B cell (primary cell): ENCODE results near the gene TNPO3. TPM values are rescaled to one million over a fixed set of nuclear protein-coding genes. Genes with fewer than 3 reads are reported as not detected.

Experiments used
- ATAC-seq: fragments of 200-7000 bp; cut with Tn5 transposase; one replicate; pipeline ENCODE4 v1.10.0; 2021; ENCODE audit warnings: low read depth, mild to moderate bottlenecking, moderate number of reproducible peaks, moderate library complexity
- CTCF ChIA-PET: fragments of 350-600 bp; sonication (Branson Sonifier 250); formaldehyde crosslinking; loops from one replicate; lab custom pipeline; 2021; ENCODE audit warnings: antibody characterized with exemption, inconsistent platforms; lab: Charles Lee
- POLR2A ChIA-PET: fragments of 350-600 bp; sonication (Branson Sonifier 250); formaldehyde crosslinking; loops from one replicate; lab custom pipeline; 2021; ENCODE audit warnings: antibody characterized with exemption; lab: Charles Lee
- DNase-seq: peaks from one replicate; pipeline ENCODE4 v3.0.0; 2013
- H2AFZ ChIP-seq: 2 replicates; pipeline ENCODE4 v1.6.1; 2012; ENCODE audit warnings: mild to moderate bottlenecking, low read depth, low read length; ENCODE audit not compliant: insufficient read depth, poor library complexity, severe bottlenecking
- H3K27ac ChIP-seq, 2 donors: 1 replicate in 1 of 2; 2 replicates in 1 of 2; pipeline ENCODE4 v1.5.1; 2012 to 2013; ENCODE audit warnings: low read length in 2 of 2, mild to moderate bottlenecking in 2 of 2, moderate library complexity in 1 of 2
- H3K27me3 ChIP-seq, 4 experiments: fragments of 200-600 bp in 1 of 4; sonication (generic) in 1 of 4; replicated peaks in 1 of 4; 1 replicate in 2 of 4; 2 replicates in 2 of 4; pipeline versions ENCODE4 v1.6.1 to v1.7.0; 2013 to 2016; ENCODE audit warnings: low read length in 3 of 4, mild to moderate bottlenecking in 2 of 4, mixed read lengths in 1 of 4, moderate library complexity in 1 of 4; ENCODE audit not compliant: insufficient read depth in 4 of 4, control insufficient read depth in 3 of 4; ENCODE audit errors: control extremely low read depth in 1 of 4
- H3K36me3 ChIP-seq, 2 experiments: replicated peaks in 1 of 2; 1 replicate in 1 of 2; 2 replicates in 1 of 2; pipeline versions ENCODE4 v1.6.1 to v1.7.1; 2013; ENCODE audit warnings: low read length in 1 of 2; ENCODE audit not compliant: insufficient read depth in 2 of 2, control insufficient read depth in 1 of 2; ENCODE audit errors: control extremely low read depth in 1 of 2, extremely low read depth in 1 of 2
- H3K4me1 ChIP-seq, 2 donors: fragments of 200-600 bp in 1 of 2; sonication (generic) in 1 of 2; 1 replicate in 1 of 2; 2 replicates in 1 of 2; pipeline versions ENCODE4 v1.5.1 to v1.6.1; 2013 to 2017; ENCODE audit warnings: low read length in 2 of 2; ENCODE audit not compliant: control insufficient read depth in 2 of 2, insufficient read depth in 2 of 2
- H3K4me2 ChIP-seq: replicated peaks from 2 replicates; pipeline ENCODE3; 2012; ENCODE audit warnings: mild to moderate bottlenecking, low read depth, low read length; ENCODE audit not compliant: poor library complexity, severe bottlenecking
- H3K4me3 ChIP-seq, 5 experiments: fragments of 200-600 bp in 1 of 5; sonication (generic) in 1 of 5; 1 replicate in 3 of 5; 2 replicates in 2 of 5; pipeline versions ENCODE4 v1.5.1 to v1.7.0; 2011 to 2016; ENCODE audit warnings: low read length in 4 of 5, mild to moderate bottlenecking in 4 of 5, low read depth in 2 of 5, control low read depth in 1 of 5, moderate library complexity in 1 of 5; ENCODE audit not compliant: insufficient read depth in 1 of 5; ENCODE audit errors: control extremely low read depth in 1 of 5, extremely low read depth in 1 of 5
- H3K79me2 ChIP-seq: fragments of 200-600 bp; sonication (generic); one replicate; pipeline ENCODE4 v1.6.0; 2016; ENCODE audit warnings: low read length; ENCODE audit not compliant: control insufficient read depth, insufficient read depth
- H3K9ac ChIP-seq: fragments of 200-600 bp; sonication (generic); 2 replicates; pipeline ENCODE4 v1.6.1; 2017; ENCODE audit warnings: mild to moderate bottlenecking, low read length, moderate library complexity
- H3K9me3 ChIP-seq, 3 donors: one replicate each; pipeline versions ENCODE4 v1.6.1 to v1.7.1; 2013; ENCODE audit warnings: low read length in 2 of 3; ENCODE audit not compliant: control insufficient read depth in 2 of 3, insufficient read depth in 1 of 3; ENCODE audit errors: control extremely low read depth in 1 of 3
- H4K20me1 ChIP-seq: 2 replicates; pipeline ENCODE4 v1.6.0; 2012; ENCODE audit warnings: mild to moderate bottlenecking, low read length; ENCODE audit not compliant: insufficient read depth, control insufficient read depth, poor library complexity, severe bottlenecking
- H3K27ac Mint-ChIP-seq: one replicate; pipeline ENCODE4 v1.8.0; 2021; ENCODE audit warnings: mixed read lengths
- H3K27me3 Mint-ChIP-seq: one replicate; pipeline ENCODE4 v1.8.0; 2021; ENCODE audit warnings: mixed read lengths
- H3K4me1 Mint-ChIP-seq: one replicate; pipeline ENCODE4 v1.8.0; 2021; ENCODE audit warnings: mixed read lengths
- H3K4me3 Mint-ChIP-seq: one replicate; pipeline ENCODE4 v1.8.0; 2021; ENCODE audit warnings: mixed read lengths
- H3K9me3 Mint-ChIP-seq: one replicate; pipeline ENCODE4 v1.8.0; 2022; ENCODE audit warnings: mixed read lengths; ENCODE audit not compliant: insufficient read depth
- EZH2 ChIP-seq: IDR thresholded peaks from 2 replicates; pipeline ENCODE4 v1.6.1; 2012; ENCODE audit warnings: borderline replicate concordance, low read depth, mild to moderate bottlenecking, moderate library complexity, low read length; ENCODE audit not compliant: insufficient read depth, poor library complexity, severe bottlenecking
- WGBS: methylation state at CpG from one replicate; pipeline ENCODE4 v1.1.5; 2013; ENCODE audit warnings: missing lambda C conversion rate; ENCODE audit not compliant: insufficient coverage; 5-methylcytosine and 5-hydroxymethylcytosine counted together
- intact Hi-C: fragments of 100-400 bp; cut with micrococcal nuclease; formaldehyde crosslinking; loops from one replicate; pipeline ENCODE4 v1.10.0; 2022
- polyA plus RNA-seq: library from polyadenylated mRNA; depleted of rRNA; stranded (reverse); fragments of >200 nt; gene quantifications from 2 replicates; pipeline ENCODE4 v1.2.3, GENCODE V29; 2012
- total RNA-seq, 2 donors: library from RNA; stranded (reverse); fragments of 120-200 nt in 1 of 2; gene quantifications; 1 replicate in 1 of 2; 2 replicates in 1 of 2; pipeline versions ENCODE4 v1.2.3 to v1.2.4, GENCODE V29; 2013 to 2022
- TF ChIP-seq, protein P1 (sequence below): fragments of 200-600 bp; IDR thresholded peaks from one replicate; pipeline ENCODE4 v1.8.0; 2022; ENCODE audit warnings: antibody characterized with exemption, mild to moderate bottlenecking

Gene TNPO3
- total and polyA plus RNA-seq, 2 donors (not counting 1 experiment from before 2014, with no cell fraction given): 19.0 to 48.3 TPM

DNA sequence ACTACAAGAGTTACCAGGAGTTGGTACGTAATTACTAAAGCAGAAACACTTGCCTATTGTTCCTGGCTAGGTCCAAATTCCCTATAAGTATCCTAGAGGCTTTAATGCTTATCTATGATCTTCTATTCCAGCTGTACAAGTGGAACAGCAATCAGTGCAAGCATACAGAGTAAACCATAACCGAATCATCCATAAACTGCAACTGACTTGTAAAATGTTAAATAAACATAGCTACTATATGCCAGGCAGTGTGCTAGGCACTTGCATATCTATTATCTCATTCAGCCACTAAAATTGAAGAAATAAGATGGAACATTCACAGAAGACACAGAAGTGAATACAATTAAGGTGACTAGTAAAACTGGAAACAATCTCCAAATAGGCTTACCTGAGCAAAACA, 61.5 kb downstream of the TNPO3 start:
- DNase-seq: no peak
- no peak for TF ChIP-seq EZH2
- TF ChIP-seq, protein P1, sequence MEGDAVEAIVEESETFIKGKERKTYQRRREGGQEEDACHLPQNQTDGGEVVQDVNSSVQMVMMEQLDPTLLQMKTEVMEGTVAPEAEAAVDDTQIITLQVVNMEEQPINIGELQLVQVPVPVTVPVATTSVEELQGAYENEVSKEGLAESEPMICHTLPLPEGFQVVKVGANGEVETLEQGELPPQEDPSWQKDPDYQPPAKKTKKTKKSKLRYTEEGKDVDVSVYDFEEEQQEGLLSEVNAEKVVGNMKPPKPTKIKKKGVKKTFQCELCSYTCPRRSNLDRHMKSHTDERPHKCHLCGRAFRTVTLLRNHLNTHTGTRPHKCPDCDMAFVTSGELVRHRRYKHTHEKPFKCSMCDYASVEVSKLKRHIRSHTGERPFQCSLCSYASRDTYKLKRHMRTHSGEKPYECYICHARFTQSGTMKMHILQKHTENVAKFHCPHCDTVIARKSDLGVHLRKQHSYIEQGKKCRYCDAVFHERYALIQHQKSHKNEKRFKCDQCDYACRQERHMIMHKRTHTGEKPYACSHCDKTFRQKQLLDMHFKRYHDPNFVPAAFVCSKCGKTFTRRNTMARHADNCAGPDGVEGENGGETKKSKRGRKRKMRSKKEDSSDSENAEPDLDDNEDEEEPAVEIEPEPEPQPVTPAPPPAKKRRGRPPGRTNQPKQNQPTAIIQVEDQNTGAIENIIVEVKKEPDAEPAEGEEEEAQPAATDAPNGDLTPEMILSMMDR: no peak
- Histone ChIP-seq H3K36me3 (peaks cover 29 to 76% of the 10 kb centered on the region in 2 experiments), H3K4me2 (no peak overlapping the region), H3K4me3 (no peak overlapping the region), H3K9ac (no peak overlapping the region), H3K9me3 (no peaks in the 10 kb centered on the region), H3K27ac (no peak overlapping the region), H4K20me1 (no peaks in the 10 kb centered on the region), H3K4me1 (no peaks in the 10 kb centered on the region), H2AFZ (no peak overlapping the region), H3K79me2 (peaks cover 3% of the 10 kb centered on the region), H3K27me3 (no peaks in the 10 kb centered on the region)
- H3K4me1 Mint-ChIP-seq: no peaks in the 10 kb centered on the region
- CTCF ChIA-PET: interaction anchor here (0.7 to 1.4 kb wide), 2 partner anchors 112 to 291 kb away, joined by 4 read pairs; no protein-coding TSS in a partner anchor
- no peaks in the 10 kb centered on the region for H3K9me3 Mint-ChIP-seq
- 100% methylated on average over 1 of the region's 2 CpGs for WGBS
- no peak for ATAC-seq
- H3K27ac Mint-ChIP-seq: no peak overlapping the region
- POLR2A ChIA-PET: no interaction called here
- no peaks in the 10 kb centered on the region for H3K27me3 Mint-ChIP-seq
- intact Hi-C loops: no loop called here
- H3K4me3 Mint-ChIP-seq: no peak overlapping the region

GRCh38 chr7:128989961-128990360, 65.0 kb downstream of the TNPO3 start:
- Histone ChIP-seq H3K27ac (no peak overlapping the region), H3K9ac (no peak overlapping the region), H3K27me3 (no peaks in the 10 kb centered on the region), H3K79me2 (no peaks in the 10 kb centered on the region), H3K4me1 (no peaks in the 10 kb centered on the region), H4K20me1 (no peaks in the 10 kb centered on the region), H3K4me3 (no peak overlapping the region), H3K4me2 (no peak overlapping the region), H2AFZ (no peak overlapping the region), H3K36me3 (peaks cover 29 to 88% of the 10 kb centered on the region in 2 experiments), H3K9me3 (no peaks in the 10 kb centered on the region)
- no peak overlapping the region for H3K27ac Mint-ChIP-seq
- ChIA-PET CTCF (no interaction called here), POLR2A (no interaction called here)
- ATAC-seq (no peak), DNase-seq (no peak)
- TF ChIP-seq, protein P1: no peak
- no peak for TF ChIP-seq EZH2
- no peaks in the 10 kb centered on the region for H3K4me1 Mint-ChIP-seq
- intact Hi-C loops: no loop called here
- H3K9me3 Mint-ChIP-seq: no peaks in the 10 kb centered on the region
- no peak overlapping the region for H3K4me3 Mint-ChIP-seq
- no peaks in the 10 kb centered on the region for H3K27me3 Mint-ChIP-seq
- WGBS: 95% methylated on average over 7 of the region's 9 CpGs
